ENCODE measurements around the gene EIF3M. TPM values are rescaled to one million over a fixed set of nuclear protein-coding genes. Genes with fewer than 3 reads are reported as not detected.

The EIF3M gene
- total and polyA plus RNA-seq, 2 experiments from 2014 or later: 289 to 543 TPM

- in situ Hi-C loops (cut with MboI): no loop called here
- Histone ChIP-seq H3K36me3 (ENCODE audit: low read depth) (peaks cover 7% of the 10 kb centered on the region; the same call in 1 of the 2 replicates), H3K27ac (no peak overlapping the region), H3K27me3 (replicated peaks; ENCODE audit: insufficient read depth) (no peaks in the 10 kb centered on the region), H4K20me1 (ENCODE audit: insufficient read depth) (no peaks in the 10 kb centered on the region), H3K79me2 (ENCODE audit: insufficient read depth) (no peaks in the 10 kb centered on the region), H3K9me3 (ENCODE audit: low read depth) (no peaks in the 10 kb centered on the region), H3K4me2 (ENCODE audit: unreplicated experiment) (no peak overlapping the region), H3K9ac (no peak overlapping the region), H3K9me2 (ENCODE audit: insufficient read depth) (no peaks in the 10 kb centered on the region), H3F3A (ENCODE audit: insufficient read depth) (0 out of 2 replicates have a peak, but pooled peaks cover 5% of the 10 kb centered on the region), H2AFZ (no peak overlapping the region), H3K4me1 (ENCODE audit: insufficient read depth) (no peaks in the 10 kb centered on the region), H3K4me3 (no peak overlapping the region)
- TF ChIP-seq EZH2 (IDR thresholded peaks at IDR 0.05; ENCODE audit: insufficient read depth, poor library complexity, severe bottlenecking) (no peak), EZH2phosphoT487 (IDR thresholded peaks at IDR 0.05; ENCODE audit: insufficient read depth, low read depth) (no peak)
- 37 to 49% methylated on average over 3 of the region's 3 CpGs for WGBS, 2 experiments (ENCODE audit: low coverage in 1 of 2, low lambda C conversion rate in 2 of 2, missing lambda C conversion rate in 2 of 2)
- no peak for DNase-seq
These were observed 27.2 kb downstream of the EIF3M start for GRCh38 chr11:32610797-32611352.

DNA sequence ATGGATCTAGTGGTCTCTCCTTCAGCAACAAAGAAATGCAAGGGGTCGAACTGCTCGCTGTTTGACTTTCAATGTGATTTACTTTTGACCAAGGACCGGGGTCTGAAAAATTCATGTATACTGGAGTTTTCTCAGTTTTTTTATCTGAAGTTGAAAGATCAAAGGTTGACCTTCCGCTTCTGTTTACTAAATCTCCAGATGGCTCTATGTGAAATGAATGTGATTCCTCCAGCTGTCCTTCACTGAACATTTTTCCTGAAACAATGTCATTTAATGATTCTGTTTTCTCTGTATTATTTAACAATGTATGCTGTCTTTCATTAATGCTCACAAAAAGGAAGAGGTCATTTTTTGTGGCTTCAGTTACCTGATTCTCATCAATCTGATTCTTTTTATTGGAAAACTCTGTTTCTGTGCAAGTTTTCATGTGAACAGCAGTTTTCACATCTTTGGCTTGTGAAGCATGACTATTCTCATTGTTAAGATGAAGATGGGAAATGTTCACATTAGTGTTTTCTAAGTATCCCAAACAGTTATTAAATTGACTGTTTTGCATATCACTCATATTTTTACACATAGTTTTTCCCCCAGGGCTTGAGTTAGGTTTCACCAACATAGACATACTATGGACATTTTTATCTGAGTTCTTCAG, 30.0 kb downstream of the EIF3M start:
- Histone ChIP-seq H3K36me3 (ENCODE audit: low read depth) (no peaks in the 10 kb centered on the region), H3K4me3 (no peak overlapping the region), H3K9me3 (ENCODE audit: low read depth) (no peaks in the 10 kb centered on the region), H3K4me2 (ENCODE audit: unreplicated experiment) (no peak overlapping the region), H3K27ac (no peak overlapping the region), H3K27me3 (replicated peaks; ENCODE audit: insufficient read depth) (no peaks in the 10 kb centered on the region), H3K9ac (no peak overlapping the region), H3K9me2 (ENCODE audit: insufficient read depth) (no peaks in the 10 kb centered on the region), H3K4me1 (ENCODE audit: insufficient read depth) (no peaks in the 10 kb centered on the region), H2AFZ (no peak overlapping the region), H3F3A (ENCODE audit: insufficient read depth) (no peaks in the 10 kb centered on the region), H4K20me1 (ENCODE audit: insufficient read depth) (no peaks in the 10 kb centered on the region), H3K79me2 (ENCODE audit: insufficient read depth) (no peaks in the 10 kb centered on the region)
- 36 to 39% methylated on average over 4 of the region's 4 CpGs for WGBS, 2 experiments (ENCODE audit: low coverage in 1 of 2, low lambda C conversion rate in 2 of 2, missing lambda C conversion rate in 2 of 2)
- no peak for TF ChIP-seq EZH2 (IDR thresholded peaks at IDR 0.05; ENCODE audit: insufficient read depth, poor library complexity, severe bottlenecking)
- TF ChIP-seq EZH2phosphoT487 (IDR thresholded peaks at IDR 0.05; ENCODE audit: insufficient read depth, low read depth): no peak
- DNase-seq: no peak
- in situ Hi-C loops (cut with MboI): no loop called here

GRCh38 chr11:32615422-32615821, 31.8 kb downstream of the EIF3M start:
- TF ChIP-seq EZH2 (IDR thresholded peaks at IDR 0.05; ENCODE audit: insufficient read depth, poor library complexity, severe bottlenecking) (no peak), EZH2phosphoT487 (IDR thresholded peaks at IDR 0.05; ENCODE audit: insufficient read depth, low read depth) (no peak)
- no peaks in the 10 kb centered on the region for H3K4me1 ChIP-seq (ENCODE audit: insufficient read depth)
- in situ Hi-C loops (cut with MboI): no loop called here
- no peak overlapping the region for H3K9ac ChIP-seq
- no peaks in the 10 kb centered on the region for H3K79me2 ChIP-seq (ENCODE audit: insufficient read depth)
- H3K36me3 ChIP-seq (ENCODE audit: low read depth): no peaks in the 10 kb centered on the region
- H3K9me3 ChIP-seq (ENCODE audit: low read depth): no peaks in the 10 kb centered on the region
- H3K27ac ChIP-seq: no peak overlapping the region
- no peak overlapping the region for H3K4me3 ChIP-seq
- no peaks in the 10 kb centered on the region for H3K9me2 ChIP-seq (ENCODE audit: insufficient read depth)
- H3K27me3 ChIP-seq (replicated peaks; ENCODE audit: insufficient read depth): no peaks in the 10 kb centered on the region
- no peak for DNase-seq
- H4K20me1 ChIP-seq (ENCODE audit: insufficient read depth): no peaks in the 10 kb centered on the region
- H2AFZ ChIP-seq: no peak overlapping the region
- no peak overlapping the region for H3K4me2 ChIP-seq (ENCODE audit: unreplicated experiment)
- no peaks in the 10 kb centered on the region for H3F3A ChIP-seq (ENCODE audit: insufficient read depth)

GRCh38 chr11:32616903-32617302, 33.3 kb downstream of the EIF3M start:
- in situ Hi-C loops (cut with MboI): no loop called here
- H3K4me1 ChIP-seq (ENCODE audit: insufficient read depth): no peaks in the 10 kb centered on the region
- no peaks in the 10 kb centered on the region for H3K27me3 ChIP-seq (replicated peaks; ENCODE audit: insufficient read depth)
- no peaks in the 10 kb centered on the region for H3F3A ChIP-seq (ENCODE audit: insufficient read depth)
- 73 to 81% methylated on average over 4 of the region's 4 CpGs for WGBS, 2 experiments (ENCODE audit: low coverage in 1 of 2, low lambda C conversion rate in 2 of 2, missing lambda C conversion rate in 2 of 2)
- H3K9me3 ChIP-seq (ENCODE audit: low read depth): no peaks in the 10 kb centered on the region
- DNase-seq: no peak
- H3K36me3 ChIP-seq (ENCODE audit: low read depth): no peaks in the 10 kb centered on the region
- no peak overlapping the region for H2AFZ ChIP-seq
- TF ChIP-seq EZH2phosphoT487 (IDR thresholded peaks at IDR 0.05; ENCODE audit: insufficient read depth, low read depth): no peak
- TF ChIP-seq EZH2 (IDR thresholded peaks at IDR 0.05; ENCODE audit: insufficient read depth, poor library complexity, severe bottlenecking): no peak
- no peaks in the 10 kb centered on the region for H3K9me2 ChIP-seq (ENCODE audit: insufficient read depth)
- no peaks in the 10 kb centered on the region for H3K79me2 ChIP-seq (ENCODE audit: insufficient read depth)
- no peak overlapping the region for H3K4me2 ChIP-seq (ENCODE audit: unreplicated experiment)
- H3K4me3 ChIP-seq: no peak overlapping the region
- H3K9ac ChIP-seq: no peak overlapping the region
- H4K20me1 ChIP-seq (ENCODE audit: insufficient read depth): no peaks in the 10 kb centered on the region
- H3K27ac ChIP-seq: no peak overlapping the region
